Mucosa of rectum (tissue), 2 donors: Measurements from ENCODE around the gene ARHGAP23.
A peak's percentile ranks its signal among the peaks of the same experiment; 100 is the strongest.

Source experiments
- H3K27ac ChIP-seq, 2 donors: one replicate each; pipeline ENCODE4 v1.7.0; 2013; ENCODE audit warnings: inconsistent platforms in 2 of 2, low read depth in 2 of 2, low read length in 2 of 2
- H3K27me3 ChIP-seq, 2 donors: one replicate each; pipeline ENCODE4 v1.7.0; 2013; ENCODE audit warnings: low read length in 2 of 2; ENCODE audit not compliant: control insufficient read depth in 2 of 2, insufficient read depth in 2 of 2
- H3K36me3 ChIP-seq, 2 donors: one replicate each; pipeline ENCODE4 v1.7.0; 2013; ENCODE audit warnings: low read length in 2 of 2; ENCODE audit not compliant: control insufficient read depth in 2 of 2, insufficient read depth in 2 of 2
- H3K4me1 ChIP-seq, 2 donors: one replicate each; pipeline ENCODE4 v1.7.0; 2013; ENCODE audit warnings: low read length in 2 of 2, mild to moderate bottlenecking in 1 of 2; ENCODE audit not compliant: control insufficient read depth in 2 of 2, insufficient read depth in 2 of 2
- H3K4me3 ChIP-seq, 2 donors: one replicate each; pipeline ENCODE4 v1.7.0; 2013; ENCODE audit warnings: low read length in 2 of 2
- H3K9ac ChIP-seq, 2 donors: one replicate each; pipeline ENCODE4 v1.7.0; 2013; ENCODE audit warnings: low read length in 2 of 2, low read depth in 1 of 2, mild to moderate bottlenecking in 1 of 2
- H3K9me3 ChIP-seq, 2 donors: one replicate each; pipeline ENCODE4 v1.7.0; 2013; ENCODE audit warnings: low read length in 2 of 2; ENCODE audit not compliant: control insufficient read depth in 2 of 2
- donor health status: healthy.
- donor health status: Normal muscosa, but diverticular disease.

Gene ARHGAP23

DNA sequence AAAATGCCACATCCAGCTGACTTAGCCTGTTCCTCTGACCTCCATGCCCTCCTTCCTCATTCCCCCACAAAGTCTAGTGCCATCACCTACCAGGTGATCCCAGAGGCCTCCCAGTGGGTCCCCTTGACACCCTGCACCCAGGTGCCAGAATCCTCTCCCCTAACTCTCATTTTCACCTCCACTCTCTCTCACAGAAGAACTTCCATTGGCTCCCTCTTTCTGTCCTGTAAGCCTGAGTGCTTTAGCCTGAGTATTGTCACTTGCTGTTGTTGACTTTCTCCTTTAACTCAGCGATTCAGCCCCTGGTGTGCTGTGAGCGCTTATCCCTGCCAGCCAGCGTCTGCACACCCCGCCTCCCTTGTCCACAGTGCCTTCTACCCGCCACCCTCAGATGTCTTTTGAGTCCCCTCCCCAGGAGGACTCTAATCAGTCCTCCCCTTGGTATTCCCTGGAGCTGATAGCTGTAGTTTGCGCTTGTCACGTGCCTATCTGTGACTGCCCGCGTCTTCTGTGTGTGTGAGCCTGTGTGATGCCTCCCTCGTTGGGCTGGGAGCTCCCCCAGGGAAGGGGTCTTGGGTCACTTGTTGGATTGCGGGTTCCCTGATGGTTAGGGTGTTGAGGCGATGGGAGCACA lies 31.9 kb downstream of the ARHGAP23 start:
- H3K4me3 ChIP-seq: no peak overlapping the region
- no peaks in the 10 kb centered on the region for H3K36me3 ChIP-seq
- peaks cover 5 to 7% of the 10 kb centered on the region in 2 donors for H3K4me1 ChIP-seq
- H3K9ac ChIP-seq: no peak overlapping the region
- H3K27me3 ChIP-seq: no peaks in the 10 kb centered on the region
- no peak overlapping the region for H3K27ac ChIP-seq
- no peaks in the 10 kb centered on the region for H3K9me3 ChIP-seq

DNA sequence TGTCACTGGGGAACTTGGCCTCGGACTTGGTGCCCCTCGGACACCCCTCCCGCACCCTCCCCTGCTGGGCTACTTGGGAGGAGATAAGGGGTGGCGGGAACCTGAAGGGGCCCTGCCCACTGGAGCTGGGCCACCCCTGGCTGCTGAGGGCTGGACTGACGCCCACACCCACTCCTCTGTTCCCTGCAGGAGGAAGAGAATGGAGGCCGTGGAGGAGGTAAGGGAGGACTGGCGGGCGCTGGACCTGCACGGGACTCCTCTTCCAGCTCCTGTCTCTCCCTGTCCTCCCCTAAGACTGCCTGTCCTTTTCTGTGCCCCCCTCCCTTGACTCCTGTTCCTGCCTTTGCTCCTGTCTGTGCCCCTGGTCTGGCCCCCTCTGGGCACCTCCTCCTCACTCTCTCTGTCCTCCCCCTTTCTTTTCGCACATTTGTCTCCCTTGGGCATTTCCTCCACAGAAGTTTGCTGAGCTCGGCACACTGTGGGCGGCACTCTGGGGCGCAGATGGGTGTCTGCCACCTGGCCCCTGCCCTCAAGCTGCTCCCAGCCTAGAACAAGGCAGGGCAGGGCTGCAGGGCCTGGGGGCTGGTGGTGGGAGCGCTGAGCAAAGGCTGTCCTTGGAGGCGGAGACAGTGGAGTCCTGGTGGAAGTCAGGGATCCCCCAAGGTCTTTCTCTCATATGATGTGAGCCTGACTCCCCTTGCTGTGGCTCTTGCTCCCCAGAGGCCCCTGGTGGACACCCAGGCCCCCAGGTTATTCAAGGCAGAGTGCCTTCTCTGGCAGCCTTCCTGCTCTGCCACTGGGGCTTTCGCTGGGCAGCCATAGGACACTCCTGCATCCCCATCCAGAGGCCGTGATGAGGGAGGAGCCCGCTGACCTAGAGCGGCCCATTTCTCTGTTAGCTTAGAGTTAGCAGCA lies 32.7 kb downstream of the ARHGAP23 start:
- no peaks in the 10 kb centered on the region for H3K9me3 ChIP-seq
- H3K27me3 ChIP-seq: no peaks in the 10 kb centered on the region
- H3K27ac ChIP-seq: no peak overlapping the region
- H3K9ac ChIP-seq: no peak overlapping the region
- peaks cover 5 to 7% of the 10 kb centered on the region in 2 donors for H3K4me1 ChIP-seq
- no peaks in the 10 kb centered on the region for H3K36me3 ChIP-seq
- no peak overlapping the region for H3K4me3 ChIP-seq

DNA sequence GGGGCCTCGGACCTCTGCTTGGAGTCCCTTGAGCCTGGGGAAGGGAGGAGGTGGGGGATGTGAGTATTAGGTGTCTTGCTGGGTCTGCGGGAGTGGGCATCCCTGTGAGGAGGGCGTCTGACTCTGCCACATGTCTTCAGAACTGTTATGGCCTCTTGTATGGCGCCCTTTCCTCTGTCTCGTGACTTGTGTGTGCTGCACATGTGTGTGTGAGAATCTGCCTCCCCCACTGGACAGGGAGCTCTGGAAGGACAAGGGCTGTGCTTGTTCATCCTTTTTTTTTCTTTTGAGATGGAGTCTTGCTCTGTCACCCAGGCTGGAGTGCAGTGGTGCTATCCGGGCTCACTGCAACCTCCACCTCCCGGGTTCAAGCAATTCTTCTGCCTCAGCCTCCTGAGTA lies 33.4 kb downstream of the ARHGAP23 start:
- no peaks in the 10 kb centered on the region for H3K36me3 ChIP-seq
- no peak overlapping the region for H3K4me3 ChIP-seq
- no peak overlapping the region for H3K27ac ChIP-seq
- peaks cover 5 to 7% of the 10 kb centered on the region in 2 donors for H3K4me1 ChIP-seq
- no peaks in the 10 kb centered on the region for H3K9me3 ChIP-seq
- H3K27me3 ChIP-seq: no peaks in the 10 kb centered on the region
- H3K9ac ChIP-seq: no peak overlapping the region

DNA sequence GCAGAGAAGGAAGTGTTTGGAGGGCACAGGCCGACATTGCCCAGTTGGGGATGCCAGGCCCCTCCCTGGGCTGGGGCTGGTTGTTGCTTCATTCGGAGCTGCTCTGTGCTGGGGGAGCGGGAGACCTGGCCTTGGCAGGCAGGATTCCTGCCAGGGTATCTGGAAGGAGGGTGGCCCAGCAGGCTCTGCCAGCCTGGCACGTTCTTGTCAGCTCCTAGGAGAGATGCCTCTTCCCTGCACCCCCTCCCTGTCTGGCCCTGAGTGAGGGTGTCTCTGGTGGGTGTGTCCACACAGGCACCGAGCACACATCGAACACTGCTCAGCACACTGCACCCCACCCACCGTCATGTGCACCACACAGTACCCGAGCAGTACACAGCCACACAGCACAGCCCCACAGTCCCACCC lies 35.2 kb downstream of the ARHGAP23 start:
- Histone ChIP-seq H3K36me3 (peaks cover 0 to under 1% of the 10 kb centered on the region in 2 donors), H3K27me3 (no peaks in the 10 kb centered on the region), H3K27ac (peak overlapping the region in 1 of 2 donors; percentile 19), H3K4me1 (peaks cover 5 to 7% of the 10 kb centered on the region in 2 donors), H3K4me3 (no peak overlapping the region), H3K9me3 (no peaks in the 10 kb centered on the region), H3K9ac (no peak overlapping the region)

DNA sequence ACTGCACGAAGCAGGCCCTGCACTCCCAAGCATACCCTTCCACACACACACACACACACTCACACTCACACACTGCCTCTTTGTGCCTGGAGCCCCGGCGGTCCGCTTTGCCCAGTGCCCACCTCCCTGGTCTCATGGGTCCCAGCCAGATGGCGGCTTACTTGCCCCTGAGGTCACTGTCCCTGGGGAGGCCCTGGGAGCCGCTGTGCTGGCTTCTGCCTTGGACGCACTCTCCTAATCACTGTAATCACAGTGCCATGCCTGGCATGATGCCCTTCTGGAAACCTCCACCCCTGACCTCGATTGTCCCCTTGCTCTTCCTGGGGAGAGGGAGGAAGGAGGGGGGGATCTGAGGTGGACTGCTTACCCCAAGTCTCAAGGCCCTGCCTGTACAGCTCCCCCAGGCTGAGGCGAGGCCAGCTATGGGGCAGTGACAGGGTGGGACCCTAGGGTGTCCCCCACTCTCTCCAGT lies 36.0 kb downstream of the ARHGAP23 start:
- H3K36me3 ChIP-seq: peaks cover 0 to 2% of the 10 kb centered on the region in 2 donors
- no peak overlapping the region for H3K4me3 ChIP-seq
- peaks cover 5 to 7% of the 10 kb centered on the region in 2 donors for H3K4me1 ChIP-seq
- H3K27me3 ChIP-seq: no peaks in the 10 kb centered on the region
- H3K27ac ChIP-seq: peak overlapping the region; percentile 73 to 83
- peak overlapping the region in 1 of 2 donors; percentile 49 for H3K9ac ChIP-seq
- no peaks in the 10 kb centered on the region for H3K9me3 ChIP-seq

DNA sequence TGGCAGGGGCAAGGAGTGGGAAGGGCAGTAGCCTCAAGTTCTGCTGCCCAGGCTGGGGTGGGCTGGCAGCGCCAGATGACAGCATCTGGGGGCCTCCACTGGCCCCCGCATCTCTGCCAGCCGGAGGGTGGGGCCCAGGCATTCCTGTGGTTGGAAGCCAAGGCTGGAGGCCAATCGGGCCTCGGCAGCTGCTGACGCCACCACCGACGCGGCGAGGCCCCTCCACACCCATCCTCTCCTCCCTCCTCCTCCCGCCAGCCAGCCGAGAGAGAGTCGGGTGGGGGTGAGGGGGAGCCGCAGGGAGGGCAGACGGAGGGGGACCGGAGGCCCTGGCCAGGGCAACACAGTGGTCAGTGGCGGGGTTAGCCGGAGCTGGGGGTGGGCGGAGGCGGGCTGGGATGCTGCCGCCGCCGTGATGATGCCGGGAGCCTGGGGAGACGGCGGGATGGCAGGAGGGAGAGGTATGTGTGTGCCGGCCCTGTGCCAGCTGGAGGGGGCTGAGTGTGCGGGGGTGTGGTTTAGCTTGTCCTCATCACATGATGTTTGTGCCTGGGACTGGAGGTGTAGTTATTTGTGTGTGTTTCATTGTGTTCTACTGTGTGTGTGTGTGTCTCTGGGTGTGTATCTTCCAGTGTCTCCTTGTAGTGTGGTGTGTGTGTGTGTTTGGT lies 36.6 kb downstream of the ARHGAP23 start:
- H3K27ac ChIP-seq: peak overlapping the region; percentile 73 to 83
- no peaks in the 10 kb centered on the region for H3K9me3 ChIP-seq
- peaks cover 0 to 2% of the 10 kb centered on the region in 2 donors for H3K36me3 ChIP-seq
- H3K4me3 ChIP-seq: peak overlapping the region; percentile 55 to 63
- H3K27me3 ChIP-seq: no peaks in the 10 kb centered on the region
- peak overlapping the region; percentile 49 to 56 for H3K9ac ChIP-seq
- H3K4me1 ChIP-seq: peaks cover 5 to 7% of the 10 kb centered on the region in 2 donors

DNA sequence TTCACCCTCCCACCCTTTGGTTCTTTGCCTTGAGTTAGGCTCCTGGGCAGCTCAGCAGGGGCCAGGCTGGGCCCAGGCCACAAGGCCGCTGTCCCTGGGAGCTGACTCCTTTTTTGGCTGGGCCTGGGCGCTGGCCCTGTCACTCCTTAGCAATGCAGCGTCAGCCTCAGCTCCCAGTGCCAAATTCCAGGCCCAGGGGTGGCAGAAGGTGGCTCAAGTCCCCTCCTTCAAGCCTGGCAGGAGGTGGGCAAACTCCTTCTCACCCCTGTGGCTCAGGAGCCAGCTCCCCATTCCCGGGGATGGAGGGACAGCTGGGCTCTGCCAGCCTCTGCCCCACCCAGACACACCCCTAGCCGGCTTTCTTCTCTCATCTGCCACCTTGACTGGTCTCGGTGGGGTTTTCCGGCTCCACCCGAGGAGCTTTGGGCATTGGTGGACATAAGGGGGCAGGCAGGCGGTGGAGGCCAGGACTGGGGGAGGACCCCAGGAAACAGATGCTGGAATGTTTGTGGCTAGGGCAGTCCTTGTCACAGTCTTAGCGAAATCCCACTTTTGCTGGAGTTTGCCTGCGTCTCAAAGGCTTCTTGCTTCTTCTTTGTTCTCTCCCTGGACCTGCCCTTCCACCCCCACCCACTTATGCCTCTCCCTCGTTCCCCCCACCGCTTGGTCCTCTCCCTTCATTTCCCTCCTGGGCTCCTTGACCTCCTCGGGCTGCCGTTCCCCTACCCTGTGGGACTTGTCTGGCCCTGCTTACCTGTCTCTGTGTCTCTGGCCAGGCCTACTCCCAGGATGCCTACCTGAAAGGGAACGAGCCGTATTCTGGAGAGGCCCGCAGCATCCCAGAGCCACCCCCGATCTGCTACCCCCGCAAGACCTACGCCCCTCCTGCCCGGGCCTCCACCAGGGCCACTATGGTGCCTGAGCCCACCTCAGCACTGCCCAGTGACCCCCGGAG lies 37.4 kb downstream of the ARHGAP23 start:
- Histone ChIP-seq H3K4me3 (peak overlapping the region; percentile 55 to 63), H3K27ac (peak overlapping the region; percentile 65 to 70), H3K9me3 (no peaks in the 10 kb centered on the region), H3K27me3 (no peaks in the 10 kb centered on the region), H3K4me1 (peaks cover 5 to 7% of the 10 kb centered on the region in 2 donors), H3K36me3 (peaks cover 0 to 2% of the 10 kb centered on the region in 2 donors), H3K9ac (peak overlapping the region; percentile 44 to 56)

DNA sequence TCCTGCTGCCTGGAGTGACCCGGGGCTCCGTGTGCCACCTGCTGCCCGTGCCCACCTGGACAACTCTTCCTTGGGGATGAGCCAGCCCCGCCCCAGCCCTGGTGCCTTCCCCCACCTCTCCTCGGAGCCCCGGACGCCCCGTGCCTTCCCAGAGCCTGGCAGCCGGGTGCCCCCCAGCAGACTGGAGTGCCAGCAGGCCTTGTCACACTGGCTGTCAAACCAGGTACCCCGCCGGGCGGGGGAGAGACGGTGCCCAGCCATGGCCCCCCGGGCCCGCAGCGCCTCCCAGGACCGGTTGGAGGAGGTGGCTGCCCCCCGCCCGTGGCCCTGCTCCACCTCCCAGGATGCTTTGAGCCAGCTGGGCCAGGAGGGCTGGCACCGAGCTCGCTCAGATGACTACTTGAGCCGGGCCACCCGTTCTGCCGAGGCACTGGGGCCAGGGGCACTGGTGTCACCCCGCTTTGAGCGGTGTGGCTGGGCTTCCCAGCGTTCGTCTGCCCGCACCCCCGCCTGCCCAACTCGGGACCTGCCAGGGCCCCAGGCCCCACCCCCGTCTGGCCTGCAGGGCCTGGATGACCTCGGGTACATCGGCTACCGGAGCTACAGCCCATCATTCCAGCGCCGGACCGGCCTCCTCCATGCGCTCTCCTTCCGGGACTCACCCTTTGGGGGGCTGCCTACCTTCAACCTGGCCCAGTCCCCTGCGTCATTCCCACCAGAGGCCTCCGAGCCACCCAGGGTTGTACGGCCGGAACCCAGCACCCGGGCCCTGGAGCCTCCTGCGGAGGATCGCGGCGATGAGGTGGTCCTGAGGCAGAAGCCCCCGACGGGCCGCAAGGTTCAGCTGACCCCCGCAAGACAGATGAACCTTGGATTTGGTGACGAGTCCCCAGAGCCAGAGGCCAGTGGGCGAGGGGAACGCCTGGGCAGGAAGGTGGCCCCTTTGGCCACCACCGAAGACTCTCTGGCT lies 38.4 kb downstream of the ARHGAP23 start:
- H3K9ac ChIP-seq: no peak overlapping the region
- no peak overlapping the region for H3K27ac ChIP-seq
- no peaks in the 10 kb centered on the region for H3K9me3 ChIP-seq
- no peak overlapping the region for H3K4me3 ChIP-seq
- peaks cover 5 to 7% of the 10 kb centered on the region in 2 donors for H3K4me1 ChIP-seq
- H3K36me3 ChIP-seq: peaks cover 0 to 2% of the 10 kb centered on the region in 2 donors
- H3K27me3 ChIP-seq: no peaks in the 10 kb centered on the region
